NCI-H82 treated with DMSO at 0.1 percent for 48 hours (cell line): ENCODE measurements around the gene KRT4.

Experiments used
- DNase-seq: peaks from one replicate; lab custom pipeline; 2025; ENCODE audit not compliant: unreplicated experiment; lab: John Stamatoyannopoulos, UW

Gene KRT4

DNA sequence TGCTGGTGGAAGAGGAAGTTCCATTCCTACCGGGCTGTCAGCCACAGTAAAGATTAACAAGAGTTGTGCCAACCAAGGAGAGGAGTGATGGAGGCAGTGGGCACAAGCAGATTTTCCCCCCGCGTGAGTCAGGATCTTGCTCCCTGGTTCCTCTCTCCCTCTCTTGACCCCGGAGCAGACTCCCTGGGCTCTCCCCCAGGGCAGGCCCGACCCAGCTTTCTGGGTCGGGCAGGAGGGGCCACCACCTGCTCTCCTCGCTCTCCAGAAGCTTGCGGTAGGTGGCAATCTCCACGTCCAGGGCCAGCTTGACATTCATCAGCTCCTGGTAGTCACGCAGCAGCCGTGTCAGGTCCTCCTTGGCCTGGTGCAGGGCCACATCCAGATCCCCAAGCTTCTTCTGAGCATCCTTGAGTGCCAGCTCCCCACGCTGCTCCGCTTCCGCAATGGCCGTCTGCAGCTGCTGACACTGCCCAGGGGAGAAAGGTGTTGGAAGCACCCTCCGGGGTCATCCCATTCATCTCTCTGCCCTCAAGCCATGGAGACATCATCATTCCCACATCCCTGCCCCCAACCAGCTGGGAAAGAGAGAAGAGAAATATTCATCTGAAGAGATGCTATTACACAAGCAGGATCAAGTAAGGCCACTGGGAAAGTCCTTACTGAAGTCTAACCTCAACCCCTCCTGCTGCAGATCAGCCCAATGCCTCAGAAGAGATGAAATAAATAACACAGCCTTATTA is 9.0 kb upstream of the KRT4 start:
- no peak for DNase-seq

DNA sequence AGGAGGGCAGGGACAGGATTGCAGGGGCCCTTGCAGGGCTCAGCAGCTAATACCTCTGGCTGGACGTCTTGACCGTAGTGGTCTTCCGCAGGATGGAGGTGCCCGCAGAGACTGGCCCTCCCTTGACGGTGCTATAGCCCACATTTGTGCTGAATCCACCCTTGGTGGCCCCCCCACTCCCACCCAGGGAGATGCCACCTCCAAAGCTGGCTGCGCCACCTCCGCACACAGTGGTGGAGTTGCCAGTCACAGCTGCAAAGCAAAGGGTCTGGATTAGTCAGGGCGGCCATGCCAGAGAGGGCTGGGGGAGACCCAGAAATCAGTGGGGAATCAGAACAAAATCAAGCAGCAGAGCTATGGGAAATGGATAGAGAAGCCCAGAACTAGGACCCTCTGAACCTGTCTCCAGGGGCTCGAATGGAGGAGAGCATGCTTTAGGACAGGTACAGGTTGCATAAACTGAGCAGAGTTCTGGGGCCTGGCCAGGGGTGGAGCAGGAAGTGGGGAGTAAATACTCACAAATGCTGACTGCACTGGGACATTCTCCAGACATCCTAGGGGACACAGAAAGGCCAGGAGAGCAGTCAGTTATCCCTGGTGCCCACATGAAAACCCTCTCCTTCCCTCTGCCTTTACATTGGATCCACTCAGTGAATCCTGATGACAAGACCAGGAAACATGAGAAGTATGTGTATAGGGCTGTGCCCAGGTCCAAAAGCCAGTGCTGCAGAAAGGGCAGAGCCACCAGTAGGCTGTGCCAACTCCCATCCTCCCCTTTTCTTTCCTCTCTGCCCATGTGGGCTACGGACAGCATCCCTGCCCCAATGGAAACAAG is 8.1 kb upstream of the KRT4 start:
- DNase-seq, result no peak

DNA sequence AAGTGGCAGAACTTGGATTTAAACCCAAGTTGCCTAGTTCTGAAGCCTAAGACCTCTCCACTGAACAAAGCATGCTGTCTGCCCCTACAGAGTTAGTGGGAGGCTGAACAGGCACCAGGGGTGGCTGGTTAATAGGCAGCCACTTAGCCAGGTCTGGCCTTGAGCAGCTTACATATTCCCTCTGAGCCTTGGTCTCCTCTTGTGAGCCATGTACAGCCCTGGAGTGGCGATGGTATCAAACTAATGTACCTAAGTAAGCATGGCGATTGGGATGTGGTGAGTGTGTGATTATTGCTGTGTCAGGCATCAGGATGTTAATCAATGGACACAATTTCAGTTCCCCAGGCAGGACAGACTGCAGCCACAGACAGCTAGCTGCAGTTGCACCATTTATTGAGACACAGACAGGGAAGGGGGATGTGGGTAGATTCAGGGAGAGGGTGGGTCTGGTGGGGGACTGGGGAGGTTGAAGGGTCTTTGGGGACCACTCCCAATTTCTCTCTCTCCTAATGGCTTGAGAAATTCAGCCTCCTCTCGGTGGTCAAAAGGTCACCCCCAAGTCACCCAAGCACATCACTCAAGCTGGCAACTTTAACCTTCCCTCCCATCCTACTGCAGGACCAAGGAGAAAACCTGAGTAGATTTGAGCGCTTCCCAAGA is 7.3 kb upstream of the KRT4 start:
- DNase-seq, result no peak

DNA sequence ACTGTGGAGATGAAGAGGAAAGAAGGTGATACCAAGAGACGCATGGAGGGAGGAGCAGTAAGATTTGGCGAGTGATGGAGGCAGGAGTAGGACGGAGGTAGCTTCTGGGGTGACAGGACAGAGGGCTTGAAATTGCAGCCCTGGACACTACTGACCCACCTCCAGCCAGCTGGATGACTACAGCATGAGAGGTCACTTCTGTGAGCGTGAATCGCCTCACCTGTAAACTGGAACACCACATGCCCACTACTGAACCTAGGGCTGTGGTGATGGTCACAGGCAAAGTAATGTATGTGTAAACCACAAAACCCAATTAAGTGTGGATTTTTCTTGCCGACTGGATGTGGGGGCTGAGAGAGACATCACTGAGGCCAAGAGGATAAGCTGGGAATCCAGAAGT is 6.6 kb upstream of the KRT4 start:
- DNase-seq, result no peak

DNA sequence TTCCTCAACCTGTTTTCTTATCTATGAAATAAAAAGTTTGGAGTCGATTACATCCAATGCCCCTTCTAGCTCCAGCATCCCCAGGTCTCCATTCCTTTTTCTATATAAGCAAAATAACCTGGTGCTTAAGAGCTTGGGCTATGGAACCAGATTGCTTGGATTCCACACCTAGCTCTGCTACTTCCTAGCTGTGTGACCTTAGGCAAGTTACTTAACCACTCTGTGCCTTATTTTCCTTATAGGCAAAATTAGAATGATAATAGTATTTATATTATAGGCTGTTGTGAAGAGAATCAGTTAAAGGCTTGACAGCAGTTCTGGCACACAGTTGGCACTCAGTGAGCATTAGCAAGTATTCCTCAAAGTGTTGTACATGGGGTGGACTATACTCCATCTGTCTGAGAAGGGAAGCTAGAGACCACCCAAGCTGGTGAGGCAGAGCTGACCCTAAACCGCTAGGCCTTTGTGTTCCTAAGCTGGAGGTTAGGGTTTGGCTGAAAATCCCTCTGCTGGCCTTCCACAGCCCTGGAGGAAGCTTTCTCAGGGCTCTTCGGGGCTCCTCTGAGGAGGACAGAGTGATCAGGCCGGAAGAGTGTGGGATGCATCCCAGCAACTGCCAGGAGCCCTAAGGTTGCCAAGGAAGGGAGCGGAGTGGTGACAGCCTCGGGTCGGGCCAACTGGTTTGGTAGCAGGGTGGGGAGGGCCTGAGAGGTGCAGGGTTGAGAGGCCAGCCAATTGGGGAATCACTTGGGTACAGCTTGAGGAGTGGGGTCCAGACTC is 6.0 kb upstream of the KRT4 start:
- DNase-seq, result no peak

DNA sequence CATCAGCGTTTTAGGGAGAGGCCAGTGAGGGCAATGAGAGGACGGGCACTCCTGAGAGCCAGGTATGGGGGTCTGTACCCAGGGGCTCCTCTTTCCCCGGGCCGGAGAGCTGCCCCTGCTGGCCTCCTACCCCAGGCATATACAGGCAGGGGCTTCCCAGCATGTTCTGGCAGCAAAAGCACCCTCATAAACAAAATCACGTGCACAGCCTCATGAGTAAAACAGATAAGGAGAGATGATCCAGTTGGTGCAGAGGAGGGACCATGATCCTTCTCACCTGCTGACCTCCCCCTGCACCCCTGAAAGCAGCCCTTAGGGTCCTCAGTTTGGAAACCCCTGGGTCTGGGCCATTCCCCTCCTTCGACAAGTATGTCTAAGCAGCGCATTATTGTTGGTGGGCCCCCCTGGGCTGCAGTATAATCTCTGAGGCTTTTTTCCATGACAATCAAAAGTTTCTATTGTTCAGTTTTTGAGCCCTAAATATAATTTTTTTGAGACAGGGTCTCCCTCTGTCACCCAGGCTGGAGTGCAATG is 5.0 kb upstream of the KRT4 start:
- no peak for DNase-seq

DNA sequence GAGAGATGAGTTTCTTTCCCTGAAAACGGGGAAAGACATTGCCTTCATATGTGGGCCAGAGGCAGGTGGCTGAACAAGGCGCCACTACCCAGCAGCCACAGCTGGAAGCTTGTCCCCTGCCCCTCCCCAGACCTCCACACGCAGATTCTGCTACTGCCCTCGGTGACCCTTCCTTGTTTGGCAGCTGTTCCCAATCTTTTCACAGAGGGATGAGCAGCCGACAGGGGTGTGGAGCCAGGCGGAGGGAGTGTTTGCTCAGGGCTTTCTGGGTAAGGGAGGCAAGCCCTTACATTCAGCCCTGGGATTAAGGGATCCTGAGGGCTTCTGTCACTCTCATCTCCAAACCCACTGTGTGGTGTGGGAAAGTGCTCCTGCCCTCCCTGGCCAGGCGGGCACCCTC is 4.5 kb upstream of the KRT4 start:
- DNase-seq, result peak; percentile 55

DNA sequence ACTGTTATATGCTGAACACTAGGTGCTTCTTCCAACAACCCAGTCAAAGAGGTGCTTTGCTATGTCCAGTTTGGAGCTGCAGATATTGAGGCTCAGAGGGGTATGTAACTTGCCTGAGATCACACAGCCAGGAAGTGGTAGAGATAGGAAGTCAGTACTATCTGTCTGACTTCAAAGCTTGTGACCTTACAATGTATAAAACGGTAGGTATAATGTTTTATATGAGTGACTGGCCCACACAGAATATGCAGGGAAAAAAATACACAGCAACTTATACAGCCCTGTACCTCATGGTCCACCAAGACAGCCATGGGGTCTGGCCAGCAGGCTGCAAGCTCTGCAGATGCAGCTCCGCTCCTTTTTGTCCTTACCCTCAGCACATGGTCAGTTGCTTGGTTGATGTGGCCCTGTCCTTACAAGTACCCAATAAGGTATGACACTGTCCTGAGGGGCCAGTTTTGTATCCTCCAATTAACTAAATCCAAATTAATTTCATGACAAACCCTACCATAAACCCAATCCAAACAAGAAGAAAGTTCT is 3.9 kb upstream of the KRT4 start:
- DNase-seq, result no peak

DNA sequence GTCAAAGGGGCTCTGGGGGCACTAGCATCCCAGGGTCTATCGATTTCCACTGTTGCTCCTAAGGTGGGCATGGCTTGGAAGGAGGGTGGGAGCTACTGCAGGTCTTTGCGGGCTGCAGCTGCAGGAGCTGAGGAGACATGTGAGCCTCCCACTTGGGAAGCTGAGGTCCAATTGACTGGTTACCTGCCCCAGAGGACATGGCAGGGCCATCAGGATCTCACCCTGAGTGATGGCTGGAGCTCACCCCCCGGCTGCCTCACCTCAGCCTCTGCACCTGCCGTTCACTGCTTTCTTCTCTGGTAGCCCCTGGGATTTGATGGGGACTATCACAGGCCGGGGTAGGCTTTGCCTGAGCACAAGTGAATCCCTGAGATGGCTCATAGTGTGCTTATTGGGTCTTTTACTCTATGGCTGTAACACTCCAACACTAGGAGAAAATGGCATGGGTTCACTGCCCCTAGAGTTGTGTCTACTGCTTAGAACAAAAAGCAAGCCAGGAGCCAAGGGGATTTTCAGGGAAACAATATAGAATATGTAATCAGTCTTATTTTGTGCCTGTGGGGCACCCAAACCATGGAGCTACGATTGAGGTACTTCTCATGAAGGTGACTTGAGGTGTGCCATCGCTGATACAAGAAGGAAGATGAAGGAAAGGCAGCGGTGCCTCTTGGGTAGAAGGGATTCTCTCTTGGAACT is 3.2 kb upstream of the KRT4 start:
- no peak for DNase-seq

DNA sequence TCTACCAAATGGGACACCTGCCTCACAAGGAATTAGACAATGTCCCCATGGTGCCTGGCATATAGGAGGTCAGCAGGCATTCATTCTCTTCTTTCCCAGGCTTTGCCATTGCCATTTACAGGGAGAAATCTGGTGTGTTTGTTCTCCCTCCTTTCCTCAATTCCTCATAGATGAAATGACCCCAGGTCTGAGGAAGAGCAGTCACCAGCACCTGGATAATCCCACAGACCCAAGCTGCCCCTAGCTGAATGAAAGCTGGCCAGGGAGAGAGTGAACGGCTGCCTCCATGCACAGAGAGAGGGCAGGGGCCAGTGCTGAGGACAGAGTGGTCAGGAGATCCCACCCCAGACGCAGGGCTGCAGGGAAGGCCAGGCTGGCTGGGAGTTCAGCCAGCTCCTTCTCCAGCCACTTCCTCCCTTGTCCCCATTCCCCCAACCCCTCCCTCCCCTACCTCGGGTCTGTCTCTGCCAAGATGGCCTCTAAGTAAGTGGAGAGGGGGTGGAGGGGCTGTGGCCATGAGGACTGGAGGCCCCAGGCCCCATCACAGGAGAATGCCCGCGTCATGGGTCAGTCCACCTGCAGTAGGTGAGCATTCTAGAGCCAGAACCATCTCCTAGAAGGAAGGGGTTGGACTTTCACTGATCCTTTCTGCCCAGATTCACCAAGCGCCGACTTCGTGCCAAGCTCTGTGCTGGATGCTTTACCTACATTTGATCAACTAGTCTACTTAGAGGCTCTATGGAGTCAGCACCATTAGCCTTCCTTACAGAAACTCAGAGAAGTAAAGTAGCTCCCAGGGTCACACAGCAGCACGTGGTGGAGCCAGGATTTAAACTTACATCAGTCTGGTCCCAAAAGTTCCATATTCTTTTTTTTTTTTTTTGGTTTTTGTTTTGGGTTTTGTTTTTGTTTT is 2.0 kb upstream of the KRT4 start:
- DNase-seq, result no peak

DNA sequence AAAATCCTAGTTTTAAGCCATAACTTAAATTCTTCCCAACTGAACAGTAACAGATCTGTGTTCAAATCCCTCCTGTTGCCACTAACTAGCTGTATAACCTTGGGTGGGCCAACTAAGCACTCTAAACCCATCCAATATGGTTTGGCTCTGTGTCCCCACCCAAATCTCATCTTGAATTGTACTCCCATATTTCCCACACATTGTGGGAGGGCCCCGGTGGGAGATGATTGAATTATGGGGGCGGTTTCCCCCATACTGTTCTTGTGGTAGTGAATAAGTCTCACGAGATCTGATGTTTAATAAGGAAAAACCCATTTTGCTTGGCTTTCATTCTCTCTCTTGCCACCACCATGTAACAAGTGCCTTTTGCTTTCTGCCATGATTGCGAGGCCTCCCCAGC is 1.2 kb upstream of the KRT4 start:
- DNase-seq, result no peak

DNA sequence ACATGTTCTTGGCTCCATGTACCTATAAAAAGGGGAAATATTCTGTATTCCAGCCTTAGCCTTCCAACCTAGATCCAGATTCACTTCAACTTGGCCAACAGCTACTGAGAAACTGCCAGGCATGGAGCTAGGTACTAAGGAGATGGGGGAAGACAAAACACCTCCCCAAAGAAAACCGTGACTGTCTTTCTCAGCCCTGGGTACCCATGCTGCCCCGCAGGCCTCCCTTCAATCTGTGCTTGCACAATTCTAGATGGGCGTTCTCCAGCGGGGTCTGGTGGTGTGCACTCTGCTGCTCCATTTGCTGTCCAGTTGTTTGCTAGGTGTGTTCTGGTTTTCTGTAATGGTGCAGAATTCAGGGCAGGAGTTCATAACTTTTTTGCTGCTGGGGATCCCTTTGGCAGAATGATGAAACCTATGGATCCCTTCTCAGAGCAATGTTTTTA is 817 bp upstream of the KRT4 start:
- no peak for DNase-seq

DNA sequence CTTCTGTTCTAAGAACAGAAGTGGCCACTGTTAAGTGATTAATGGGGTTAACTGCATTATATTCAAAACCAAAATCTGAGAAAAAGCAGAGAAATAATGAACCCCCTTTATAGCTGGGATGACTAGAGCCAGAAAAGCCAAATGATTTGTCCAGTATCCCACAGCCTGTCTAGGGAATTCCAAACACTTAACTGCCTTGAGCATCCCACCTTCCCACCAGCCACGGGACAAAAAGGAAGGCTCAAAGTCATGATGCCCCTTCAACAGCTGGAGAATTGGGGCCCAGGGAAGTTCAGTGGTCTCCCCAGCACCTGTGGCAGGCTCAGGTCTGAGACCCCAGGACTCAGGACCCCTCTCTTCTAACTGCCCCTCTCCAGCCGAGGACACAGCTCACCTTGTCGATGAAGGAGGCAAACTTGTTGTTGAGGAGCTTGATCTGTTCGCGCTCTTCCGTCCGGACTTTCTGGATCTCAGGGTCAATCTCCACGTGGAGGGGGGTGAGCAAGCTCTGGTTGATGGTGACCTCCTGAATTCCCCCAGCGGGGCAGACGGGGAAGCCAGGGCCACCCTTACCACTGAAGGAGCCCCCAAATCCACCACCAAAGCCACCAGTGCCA is 605 bp downstream of the KRT4 start:
- no peak for DNase-seq

DNA sequence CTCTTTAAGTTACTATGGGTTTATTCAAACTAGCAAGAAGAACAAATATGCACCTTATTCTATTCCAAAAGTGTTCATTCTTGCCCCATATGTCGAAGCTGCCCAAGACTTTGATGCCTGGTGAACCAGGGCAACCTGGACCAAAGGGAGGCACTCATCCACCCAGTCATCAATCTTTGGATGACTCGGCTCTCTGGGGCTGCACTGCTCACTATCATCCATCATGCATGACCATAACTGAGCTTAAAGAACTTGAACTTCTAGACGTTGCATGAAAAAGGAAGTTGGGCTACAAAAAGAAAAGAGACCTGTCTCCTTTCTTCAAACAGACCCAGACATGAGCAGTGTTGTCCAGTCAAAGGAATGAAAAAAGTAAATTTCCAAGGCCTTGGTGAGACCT is 1.2 kb downstream of the KRT4 start:
- no peak for DNase-seq

DNA sequence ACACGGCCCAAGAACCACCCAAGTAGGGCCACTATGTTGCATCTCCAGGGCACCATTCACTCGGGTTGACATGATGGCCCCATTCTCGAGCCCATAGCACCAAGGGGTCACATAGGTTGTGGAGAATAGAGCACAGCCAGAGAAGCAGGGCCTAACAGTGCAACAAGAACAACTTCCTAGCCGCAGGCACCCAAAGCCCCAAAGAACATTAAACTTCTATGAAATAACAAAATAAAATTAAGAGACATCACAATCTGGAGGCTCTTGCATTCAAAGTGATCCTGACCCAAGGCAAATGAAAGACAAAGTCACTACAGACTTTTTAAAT is 1.9 kb downstream of the KRT4 start:
- no peak for DNase-seq

DNA sequence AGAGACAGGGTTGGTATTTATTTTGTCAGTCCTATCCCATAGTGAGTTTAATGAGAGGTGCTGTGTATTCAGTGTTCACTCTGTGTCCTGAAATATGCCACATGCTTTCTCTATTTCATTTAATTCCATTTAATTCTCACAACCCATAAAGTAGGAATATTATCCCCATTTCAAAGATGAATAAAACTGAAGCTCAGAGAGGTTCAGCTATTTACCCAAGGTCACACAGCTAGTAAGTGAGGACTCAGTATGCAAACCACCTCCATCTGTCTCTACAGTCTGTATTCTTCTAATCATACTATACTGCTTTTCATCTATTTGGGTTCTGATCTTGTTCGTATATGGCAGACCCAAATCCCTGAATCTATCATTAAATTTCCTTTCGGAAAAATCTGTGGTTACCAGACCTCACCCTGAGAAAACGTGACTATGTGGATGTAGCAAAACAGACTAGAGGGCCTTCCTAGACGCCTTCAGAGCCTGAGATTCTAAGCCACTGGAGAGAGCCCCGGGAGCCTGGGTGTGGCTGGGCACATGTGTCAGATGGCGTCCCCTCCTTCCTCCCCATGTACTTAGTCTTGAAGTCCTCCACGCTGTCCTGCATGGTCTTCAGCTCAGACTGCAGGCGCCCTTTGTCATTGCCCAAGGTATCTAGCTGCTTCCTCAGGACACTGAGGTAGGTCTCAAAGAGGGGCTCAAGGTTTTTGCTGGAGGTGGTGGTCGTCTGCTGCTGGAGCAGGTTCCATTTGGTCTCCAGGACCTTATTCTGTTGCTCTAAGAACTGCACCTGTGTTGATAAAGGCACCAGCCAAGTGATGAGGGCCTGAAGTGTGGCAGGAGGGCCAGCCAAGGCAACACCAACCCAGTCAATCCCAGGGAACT is 2.5 kb downstream of the KRT4 start:
- DNase-seq, result no peak

DNA sequence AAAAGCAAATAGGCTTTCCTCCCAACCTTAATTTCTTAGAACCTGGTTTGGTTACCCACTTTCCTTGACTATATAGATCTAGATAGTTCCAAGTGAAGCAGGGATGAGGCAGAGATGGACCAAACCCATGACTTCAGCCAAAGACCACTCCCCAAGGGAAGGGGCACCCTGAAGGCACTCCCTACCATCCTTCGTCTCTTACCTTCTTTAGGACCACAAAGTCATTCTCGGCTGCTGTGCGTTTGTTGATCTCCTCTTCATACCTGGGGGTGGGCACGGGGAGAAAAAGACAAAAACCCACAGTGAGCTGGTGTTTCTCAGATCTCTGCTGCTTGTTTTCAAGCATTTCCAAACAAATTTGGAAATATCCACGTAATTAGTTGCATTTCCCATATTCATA is 3.4 kb downstream of the KRT4 start:
- DNase-seq, result no peak

DNA sequence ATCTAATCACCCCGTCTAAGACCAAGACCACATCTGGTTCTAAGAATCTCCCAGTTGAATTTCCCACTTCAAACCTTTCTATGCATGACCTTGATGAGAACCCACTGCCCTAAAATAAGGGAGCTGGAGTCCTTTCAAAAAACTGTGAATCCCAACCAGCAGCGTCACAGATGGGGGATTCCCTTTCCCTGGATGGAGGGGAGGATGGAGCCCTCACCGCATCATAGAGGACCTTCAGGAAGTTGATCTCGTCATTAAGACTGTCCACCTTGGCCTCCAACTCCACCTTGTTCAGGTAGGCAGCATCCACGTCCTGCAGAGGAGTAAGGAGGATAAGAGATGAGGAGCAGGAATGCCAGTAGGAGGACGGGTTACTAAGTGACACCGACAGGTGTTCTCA is 4.8 kb downstream of the KRT4 start:
- no peak for DNase-seq
